Uterus (tissue), 2 donors: ENCODE data around the gene CALN1.

ENCODE experiments used
- POLR2A ChIP-seq, 2 donors: fragments of 450-650 bp; IDR thresholded peaks; one replicate each; pipeline ENCODE4 v1.6.1; 2016; ENCODE audit warnings: antibody characterized with exemption in 2 of 2, mild to moderate bottlenecking in 1 of 2, moderate library complexity in 1 of 2
- TF ChIP-seq, protein P1 (sequence below), 4 experiments: fragments of 200-600 bp in 2 of 4; fragments of 450-650 bp in 2 of 4; sonication (generic) in 2 of 4; IDR thresholded peaks; one replicate each; pipeline ENCODE4 v1.5.1; 2016 to 2019; ENCODE audit warnings: antibody characterized with exemption in 4 of 4, mild to moderate bottlenecking in 2 of 4, moderate library complexity in 1 of 4

DNA sequence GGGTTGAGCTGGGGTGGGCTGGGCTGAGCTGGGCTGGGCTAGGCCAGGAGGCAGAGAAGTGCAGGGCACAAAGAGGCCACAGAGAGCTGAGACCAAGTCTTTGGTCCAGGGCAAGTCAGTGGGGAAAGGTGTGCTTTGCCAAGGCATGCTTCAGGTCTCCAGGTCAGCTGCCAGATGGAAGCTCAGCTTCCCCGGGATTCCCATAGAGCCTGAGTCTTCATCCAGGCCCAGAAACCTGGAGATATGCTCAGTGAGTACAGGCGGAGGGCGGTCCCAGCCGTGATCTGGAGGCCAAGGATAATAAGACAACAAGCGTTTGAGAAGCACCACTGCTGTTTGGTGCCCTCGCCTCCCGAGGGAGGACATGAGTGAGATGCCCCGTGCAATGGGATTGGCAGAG, 4.7 kb upstream of the CALN1 start:
- TF ChIP-seq, protein P1, sequence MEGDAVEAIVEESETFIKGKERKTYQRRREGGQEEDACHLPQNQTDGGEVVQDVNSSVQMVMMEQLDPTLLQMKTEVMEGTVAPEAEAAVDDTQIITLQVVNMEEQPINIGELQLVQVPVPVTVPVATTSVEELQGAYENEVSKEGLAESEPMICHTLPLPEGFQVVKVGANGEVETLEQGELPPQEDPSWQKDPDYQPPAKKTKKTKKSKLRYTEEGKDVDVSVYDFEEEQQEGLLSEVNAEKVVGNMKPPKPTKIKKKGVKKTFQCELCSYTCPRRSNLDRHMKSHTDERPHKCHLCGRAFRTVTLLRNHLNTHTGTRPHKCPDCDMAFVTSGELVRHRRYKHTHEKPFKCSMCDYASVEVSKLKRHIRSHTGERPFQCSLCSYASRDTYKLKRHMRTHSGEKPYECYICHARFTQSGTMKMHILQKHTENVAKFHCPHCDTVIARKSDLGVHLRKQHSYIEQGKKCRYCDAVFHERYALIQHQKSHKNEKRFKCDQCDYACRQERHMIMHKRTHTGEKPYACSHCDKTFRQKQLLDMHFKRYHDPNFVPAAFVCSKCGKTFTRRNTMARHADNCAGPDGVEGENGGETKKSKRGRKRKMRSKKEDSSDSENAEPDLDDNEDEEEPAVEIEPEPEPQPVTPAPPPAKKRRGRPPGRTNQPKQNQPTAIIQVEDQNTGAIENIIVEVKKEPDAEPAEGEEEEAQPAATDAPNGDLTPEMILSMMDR (IDR thresholded peaks at IDR 0.05) = no peak
- no peak for TF ChIP-seq POLR2A (IDR thresholded peaks at IDR 0.05)
